A549 (cell line): ENCODE measurements around the gene FOXO6. TPM values are rescaled to one million over a fixed set of nuclear protein-coding genes. Genes with fewer than 3 reads are reported as not detected.
A peak's percentile ranks its signal among the peaks of the same experiment; 100 is the strongest.

Experiments
- ATAC-seq, 2 experiments: fragments of 200-7000 bp in 1 of 2; fragments of >200 bp in 1 of 2; cut with Nextera tagmentation in 1 of 2; cut with Tn5 transposase in 1 of 2; 3 replicates each; pipeline versions ENCODE4 v1.8.0 to v1.9.1; 2018 to 2020; ENCODE audit warnings: mild to moderate bottlenecking in 1 of 2, moderate library complexity in 1 of 2
- CTCF ChIA-PET: fragments of 300-600 bp; sonication (Branson Sonifier 250); formaldehyde crosslinking; extraction: SDS; loops from one replicate; lab custom pipeline; 2021; ENCODE audit warnings: antibody characterized with exemption, inconsistent platforms; lab: Yijun Ruan, JAX
- POLR2A ChIA-PET: fragments of 350-600 bp; formaldehyde crosslinking; extraction: SDS; loops from one replicate; lab custom pipeline; 2021; ENCODE audit warnings: antibody characterized with exemption, inconsistent platforms; lab: Yijun Ruan, JAX
- DNase-seq, 2 experiments: peaks; one replicate each; pipeline versions ENCODE4 v3.0.0 to v3.0.0-alpha.2; 2011 to 2016; ENCODE audit warnings: low read depth in 1 of 2, low spot score in 1 of 2
- FAIRE-seq: peaks from 2 replicates; lab custom pipeline; 2011; peaks lifted over from hg19 to GRCh38; lab: Jason Lieb, UNC
- H3K27ac ChIP-seq, 2 experiments: fragments of >200 bp; sonication (Bioruptor Twin); formaldehyde crosslinking; 3 replicates each; pipeline ENCODE4 v1.5.1; 2016 to 2017
- H3K4me1 ChIP-seq: fragments of >200 bp; sonication (Bioruptor Twin); formaldehyde crosslinking; 3 replicates; pipeline ENCODE4 v1.6.1; 2016
- H3K4me2 ChIP-seq: fragments of >200 bp; sonication (Bioruptor Twin); formaldehyde crosslinking; 3 replicates; pipeline ENCODE4 v1.6.1; 2016
- H3K4me3 ChIP-seq: fragments of >200 bp; sonication (Bioruptor Twin); formaldehyde crosslinking; 3 replicates; pipeline ENCODE4 v1.5.1; 2016
- H3K9me3 ChIP-seq: fragments of >200 bp; sonication (Bioruptor Twin); formaldehyde crosslinking; 3 replicates; pipeline ENCODE4 v1.6.1; 2016
- CBX8 ChIP-seq: fragments of 200-600 bp; sonication (generic); IDR thresholded peaks from 2 replicates; pipeline ENCODE4 v1.6.1; 2016
- CHD2 ChIP-seq: fragments of 150-350 bp; IDR thresholded peaks from 2 replicates; pipeline ENCODE4 v1.6.1; 2014; ENCODE audit warnings: low read length; ENCODE audit not compliant: partially characterized antibody
- EHMT2 ChIP-seq: fragments of 200-600 bp; sonication (generic); IDR thresholded peaks from 2 replicates; pipeline ENCODE4 v1.6.1; 2016; ENCODE audit warnings: antibody characterized with exemption, low read depth, mild to moderate bottlenecking, moderate library complexity
- FOXS1 ChIP-seq: fragments of 250-450 bp; sonication (Bioruptor Pico); IDR thresholded peaks from 2 replicates; pipeline ENCODE4 v1.5.0; 2020; ENCODE audit warnings: mild to moderate bottlenecking, moderate library complexity
- GATA3 ChIP-seq: IDR thresholded peaks from 2 replicates; pipeline ENCODE4 v1.6.1; 2012; ENCODE audit warnings: borderline replicate concordance
- HDAC2 ChIP-seq: fragments of 200-600 bp; sonication (generic); IDR thresholded peaks from 2 replicates; pipeline ENCODE4 v1.6.1; 2016
- HEYL ChIP-seq: fragments of 250-450 bp; sonication (Bioruptor Pico); IDR thresholded peaks from 2 replicates; pipeline ENCODE4 v1.8.0; 2021; ENCODE audit warnings: mild to moderate bottlenecking, moderate library complexity
- KDM1A ChIP-seq: fragments of 200-600 bp; sonication (generic); IDR thresholded peaks from 2 replicates; pipeline ENCODE4 v1.6.1; 2016; ENCODE audit warnings: low read depth, mild to moderate bottlenecking
- MAFK ChIP-seq: fragments of 450-650 bp; IDR thresholded peaks from 2 replicates; pipeline ENCODE4 v1.6.1; 2014; ENCODE audit not compliant: partially characterized antibody
- RAD21 ChIP-seq, 2 experiments: fragments of >200 bp in 1 of 2; sonication (Bioruptor Twin) in 1 of 2; formaldehyde crosslinking in 1 of 2; IDR thresholded peaks in 1 of 2; conservative IDR thresholded peaks in 1 of 2; 2 replicates in 1 of 2; 3 replicates in 1 of 2; pipeline ENCODE4 v1.6.1; 2012 to 2018; ENCODE audit warnings: inconsistent platforms in 1 of 2
- RARB ChIP-seq: fragments of 250-450 bp; sonication (Bioruptor Pico); IDR thresholded peaks from 2 replicates; pipeline ENCODE4 v1.8.0; 2021; ENCODE audit warnings: mild to moderate bottlenecking, moderate library complexity
- RFX5 ChIP-seq: fragments of 450-650 bp; IDR thresholded peaks from 2 replicates; pipeline ENCODE4 v1.7.1; 2014; ENCODE audit warnings: antibody characterized with exemption, mild to moderate bottlenecking, moderate library complexity
- ZSCAN20 ChIP-seq: fragments of 250-450 bp; sonication (Bioruptor Pico); IDR thresholded peaks from 2 replicates; pipeline ENCODE4 v1.8.0; 2022; ENCODE audit warnings: mild to moderate bottlenecking, moderate library complexity
- WGBS: methylation state at CpG from one replicate; pipeline ENCODE4 v1.1.6; 2017; ENCODE audit errors: missing lambda C conversion rate; 5-methylcytosine and 5-hydroxymethylcytosine counted together
- polyA plus RNA-seq, 4 experiments: library from polyadenylated mRNA; depleted of rRNA in 3 of 4; stranded (reverse); fragments of >200 nt; fragmentation: RNase III in 1 of 4; extraction: RNeasy Plus Mini Kit Qiagen cat#74134 plus additional on column Dnase treatment in 1 of 4; gene quantifications; 2 replicates in 3 of 4; 3 replicates in 1 of 4; pipeline ENCODE4 v1.2.3, GENCODE V29; 2011 to 2017
- TF ChIP-seq, protein P1 (sequence below): fragments of 200-600 bp; sonication (generic); IDR thresholded peaks from 2 replicates; pipeline ENCODE4 v1.6.1; 2016; ENCODE audit warnings: antibody characterized with exemption, mild to moderate bottlenecking, moderate library complexity
- TF ChIP-seq, protein P2 (sequence below): fragments of >200 bp; sonication (Bioruptor Twin); formaldehyde crosslinking; IDR thresholded peaks from 3 replicates; pipeline ENCODE4 v1.5.1; 2016
- TF ChIP-seq, protein P3 (sequence below): fragments of 250-450 bp; sonication (Bioruptor Pico); IDR thresholded peaks from 2 replicates; pipeline ENCODE4 v1.5.0; 2020; ENCODE audit warnings: low read depth, mild to moderate bottlenecking, moderate library complexity

Gene FOXO6
- polyA plus RNA-seq, 2 of the 4 experiments (the other 2 are of a cell fraction): 0.10 to 0.25 TPM

DNA sequence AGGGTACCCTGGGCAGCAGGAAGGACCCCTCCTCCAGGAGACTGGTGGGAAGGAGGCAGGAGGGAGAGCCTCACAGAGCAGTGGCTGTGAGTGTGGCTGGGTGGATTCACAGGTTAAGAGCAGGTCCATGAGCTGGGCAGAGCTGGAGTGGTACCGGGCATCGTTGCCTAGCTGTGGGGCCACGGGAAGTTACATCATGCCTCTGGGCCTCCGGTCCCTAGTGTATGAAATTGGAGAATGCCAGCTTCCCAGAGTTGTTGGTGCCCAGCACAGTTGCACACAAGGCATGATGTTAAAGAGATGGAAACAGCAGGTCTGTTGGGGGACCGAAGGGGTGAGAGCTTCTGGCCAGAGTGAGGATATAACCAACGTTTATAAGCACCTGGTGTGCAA, 18.5 kb downstream of the FOXO6 start (continued):
- TF ChIP-seq, protein P1, sequence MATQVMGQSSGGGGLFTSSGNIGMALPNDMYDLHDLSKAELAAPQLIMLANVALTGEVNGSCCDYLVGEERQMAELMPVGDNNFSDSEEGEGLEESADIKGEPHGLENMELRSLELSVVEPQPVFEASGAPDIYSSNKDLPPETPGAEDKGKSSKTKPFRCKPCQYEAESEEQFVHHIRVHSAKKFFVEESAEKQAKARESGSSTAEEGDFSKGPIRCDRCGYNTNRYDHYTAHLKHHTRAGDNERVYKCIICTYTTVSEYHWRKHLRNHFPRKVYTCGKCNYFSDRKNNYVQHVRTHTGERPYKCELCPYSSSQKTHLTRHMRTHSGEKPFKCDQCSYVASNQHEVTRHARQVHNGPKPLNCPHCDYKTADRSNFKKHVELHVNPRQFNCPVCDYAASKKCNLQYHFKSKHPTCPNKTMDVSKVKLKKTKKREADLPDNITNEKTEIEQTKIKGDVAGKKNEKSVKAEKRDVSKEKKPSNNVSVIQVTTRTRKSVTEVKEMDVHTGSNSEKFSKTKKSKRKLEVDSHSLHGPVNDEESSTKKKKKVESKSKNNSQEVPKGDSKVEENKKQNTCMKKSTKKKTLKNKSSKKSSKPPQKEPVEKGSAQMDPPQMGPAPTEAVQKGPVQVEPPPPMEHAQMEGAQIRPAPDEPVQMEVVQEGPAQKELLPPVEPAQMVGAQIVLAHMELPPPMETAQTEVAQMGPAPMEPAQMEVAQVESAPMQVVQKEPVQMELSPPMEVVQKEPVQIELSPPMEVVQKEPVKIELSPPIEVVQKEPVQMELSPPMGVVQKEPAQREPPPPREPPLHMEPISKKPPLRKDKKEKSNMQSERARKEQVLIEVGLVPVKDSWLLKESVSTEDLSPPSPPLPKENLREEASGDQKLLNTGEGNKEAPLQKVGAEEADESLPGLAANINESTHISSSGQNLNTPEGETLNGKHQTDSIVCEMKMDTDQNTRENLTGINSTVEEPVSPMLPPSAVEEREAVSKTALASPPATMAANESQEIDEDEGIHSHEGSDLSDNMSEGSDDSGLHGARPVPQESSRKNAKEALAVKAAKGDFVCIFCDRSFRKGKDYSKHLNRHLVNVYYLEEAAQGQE: no peak
- TF ChIP-seq RFX5: no peak
- TF ChIP-seq HEYL: no peak
- no peak for TF ChIP-seq RAD21 (conservative IDR thresholded peaks at IDR 0.05 in 1 of 2, IDR thresholded peaks at IDR 0.05 in 1 of 2)
- TF ChIP-seq, all 56 proteins: peak for 0

DNA sequence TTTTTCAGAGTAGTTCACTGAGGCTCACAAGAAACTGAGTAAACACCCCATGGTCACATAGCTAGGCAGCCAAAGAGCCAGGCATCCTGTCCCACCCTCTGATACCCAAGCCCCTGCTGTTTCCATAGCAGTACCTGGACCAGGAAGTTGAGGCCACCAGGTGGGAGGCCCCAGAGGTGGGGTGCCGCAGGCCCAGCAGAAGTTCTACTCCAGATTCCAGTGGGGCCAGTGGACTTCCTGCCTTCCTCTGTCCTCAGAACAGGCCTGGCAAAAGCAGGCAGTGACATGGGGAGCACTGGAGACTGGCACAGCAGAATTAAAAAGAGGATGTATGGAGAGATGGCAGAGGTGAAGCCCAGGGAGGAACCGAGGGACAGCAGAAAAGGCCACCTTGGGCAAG, 19.0 kb downstream of the FOXO6 start:
- no peak overlapping the region for H3K4me3 ChIP-seq
- 87% methylated on average over 1 of the region's 2 CpGs for WGBS
- no peak overlapping the region for H3K4me2 ChIP-seq

DNA sequence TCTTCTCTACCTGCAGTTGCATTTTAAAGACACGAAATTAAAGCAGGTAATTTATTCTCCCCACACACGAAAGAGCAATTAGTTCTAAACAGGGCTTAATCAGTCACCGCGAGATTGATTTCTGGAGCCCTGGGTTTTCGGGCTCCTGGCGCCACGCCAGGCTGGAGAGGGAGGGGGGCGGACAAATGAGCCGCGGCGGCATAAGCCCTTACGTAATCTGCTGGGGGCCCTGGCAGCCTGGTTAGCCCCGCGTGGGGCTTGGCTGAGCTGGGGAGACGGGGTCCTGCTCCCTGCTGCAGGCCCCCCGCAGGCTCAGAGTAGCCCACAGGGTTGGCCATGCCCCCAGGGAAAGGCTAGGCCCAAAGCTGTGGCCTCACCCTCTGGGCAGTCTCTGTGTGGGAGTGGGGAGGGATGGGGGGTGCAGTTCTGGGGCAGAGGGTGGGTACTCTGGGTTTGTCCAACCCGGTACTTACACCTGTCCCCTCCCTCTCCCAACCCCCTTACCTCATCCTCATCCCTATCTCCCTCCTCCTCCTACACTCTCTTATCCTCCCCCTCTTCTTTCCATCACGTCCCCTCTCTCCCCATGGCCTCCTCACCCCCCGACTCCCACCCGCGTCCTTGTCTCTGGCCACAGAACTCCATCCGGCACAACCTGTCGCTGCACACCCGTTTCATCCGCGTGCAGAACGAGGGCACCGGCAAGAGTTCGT, 19.9 kb downstream of the FOXO6 start:
- ATAC-seq: no peak
- H3K4me2 ChIP-seq: peak overlapping the region; percentile 98
- TF ChIP-seq EHMT2: no peak
- TF ChIP-seq GATA3: no peak
- no peak for TF ChIP-seq RFX5
- TF ChIP-seq MAFK: no peak
- no peak for TF ChIP-seq HDAC2
- TF ChIP-seq RARB (CRISPR knock-in tag): no peak
- TF ChIP-seq ZSCAN20 (CRISPR knock-in tag): no peak
- ChIA-PET POLR2A (interaction anchor here (2.1 to 2.2 kb wide), 2 partner anchors 11 to 19 kb away, joined by 5 to 15 read pairs; partner anchors contain the start of gene FOXO6), CTCF (interaction anchor here (0.8 to 1.9 kb wide), 4 partner anchors 20 to 103 kb away, joined by 3 to 6 read pairs (median 3); partner anchors contain the start of gene FOXO6)
- no peak for DNase-seq
- H3K4me3 ChIP-seq: peak overlapping the region; percentile 63
- H3K27ac ChIP-seq: peak overlapping the region; percentile 98 to 99; a peak in 5 of 6 replicates
- no peaks in the 10 kb centered on the region for H3K9me3 ChIP-seq
- FAIRE-seq: no peak
- 82% methylated on average over 25 of the region's 29 CpGs for WGBS
- peaks cover 13% of the 10 kb centered on the region; the same call in 2 of the 3 replicates for H3K4me1 ChIP-seq

More for the DNA sequence above, 19.0 kb downstream of the FOXO6 start:
- no peaks in the 10 kb centered on the region for H3K9me3 ChIP-seq
- no peak overlapping the region for H3K27ac ChIP-seq
- ChIA-PET CTCF (interaction anchor here (1.2 to 2.3 kb wide), 3 partner anchors 19 to 97 kb away, joined by 3 to 9 read pairs (median 6); partner anchors contain the start of gene FOXO6), POLR2A (no interaction called here)
- FAIRE-seq: no peak
- peaks cover 13% of the 10 kb centered on the region; the same call in 2 of the 3 replicates for H3K4me1 ChIP-seq
- DNase-seq: no peak
- no peak for ATAC-seq
- no peak for TF ChIP-seq CBX8
- TF ChIP-seq, protein P2, sequence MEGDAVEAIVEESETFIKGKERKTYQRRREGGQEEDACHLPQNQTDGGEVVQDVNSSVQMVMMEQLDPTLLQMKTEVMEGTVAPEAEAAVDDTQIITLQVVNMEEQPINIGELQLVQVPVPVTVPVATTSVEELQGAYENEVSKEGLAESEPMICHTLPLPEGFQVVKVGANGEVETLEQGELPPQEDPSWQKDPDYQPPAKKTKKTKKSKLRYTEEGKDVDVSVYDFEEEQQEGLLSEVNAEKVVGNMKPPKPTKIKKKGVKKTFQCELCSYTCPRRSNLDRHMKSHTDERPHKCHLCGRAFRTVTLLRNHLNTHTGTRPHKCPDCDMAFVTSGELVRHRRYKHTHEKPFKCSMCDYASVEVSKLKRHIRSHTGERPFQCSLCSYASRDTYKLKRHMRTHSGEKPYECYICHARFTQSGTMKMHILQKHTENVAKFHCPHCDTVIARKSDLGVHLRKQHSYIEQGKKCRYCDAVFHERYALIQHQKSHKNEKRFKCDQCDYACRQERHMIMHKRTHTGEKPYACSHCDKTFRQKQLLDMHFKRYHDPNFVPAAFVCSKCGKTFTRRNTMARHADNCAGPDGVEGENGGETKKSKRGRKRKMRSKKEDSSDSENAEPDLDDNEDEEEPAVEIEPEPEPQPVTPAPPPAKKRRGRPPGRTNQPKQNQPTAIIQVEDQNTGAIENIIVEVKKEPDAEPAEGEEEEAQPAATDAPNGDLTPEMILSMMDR: no peak
- TF ChIP-seq KDM1A: no peak
- TF ChIP-seq FOXS1 (CRISPR knock-in tag): no peak
- TF ChIP-seq CHD2: no peak
- TF ChIP-seq, protein P3, sequence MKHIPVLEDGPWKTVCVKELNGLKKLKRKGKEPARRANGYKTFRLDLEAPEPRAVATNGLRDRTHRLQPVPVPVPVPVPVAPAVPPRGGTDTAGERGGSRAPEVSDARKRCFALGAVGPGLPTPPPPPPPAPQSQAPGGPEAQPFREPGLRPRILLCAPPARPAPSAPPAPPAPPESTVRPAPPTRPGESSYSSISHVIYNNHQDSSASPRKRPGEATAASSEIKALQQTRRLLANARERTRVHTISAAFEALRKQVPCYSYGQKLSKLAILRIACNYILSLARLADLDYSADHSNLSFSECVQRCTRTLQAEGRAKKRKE (CRISPR knock-in tag): no peak
